Peyer's patch (tissue), 4 donors: ENCODE data around the gene PI4K2B.

Experiments
- POLR2A ChIP-seq, 2 donors: fragments of 450-650 bp; IDR thresholded peaks; one replicate each; pipeline ENCODE4 v1.5.1; 2017; ENCODE audit warnings: antibody characterized with exemption in 2 of 2, mild to moderate bottlenecking in 2 of 2, moderate library complexity in 2 of 2
- TF ChIP-seq, protein P1 (sequence below), 6 experiments: fragments of 450-650 bp in 4 of 6; fragments of 200-600 bp in 2 of 6; sonication (generic) in 1 of 6; IDR thresholded peaks; one replicate each; pipeline ENCODE4 v1.5.1; 2017 to 2019; ENCODE audit warnings: antibody characterized with exemption in 6 of 6, mild to moderate bottlenecking in 3 of 6, moderate library complexity in 1 of 6

DNA sequence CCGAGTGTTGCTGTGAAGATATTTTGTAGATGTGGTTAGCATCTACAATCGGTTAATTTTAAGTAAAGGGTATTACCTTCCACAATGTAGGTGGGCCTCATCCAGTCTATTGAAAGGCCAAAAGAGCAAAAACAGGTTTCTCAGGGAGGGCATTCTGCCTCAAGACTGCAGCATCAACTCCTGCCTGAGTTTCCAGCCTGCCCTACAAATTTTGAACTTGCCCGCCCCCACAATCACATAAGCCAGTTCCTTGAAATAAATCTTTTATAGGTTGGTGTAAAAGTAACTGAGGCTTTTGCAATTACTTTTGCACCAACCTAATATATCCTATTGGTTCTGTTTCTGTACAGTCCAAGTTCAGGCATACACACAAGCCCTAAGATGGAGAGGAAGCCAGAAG lies 22.1 kb upstream of the PI4K2B start:
- TF ChIP-seq, protein P1, sequence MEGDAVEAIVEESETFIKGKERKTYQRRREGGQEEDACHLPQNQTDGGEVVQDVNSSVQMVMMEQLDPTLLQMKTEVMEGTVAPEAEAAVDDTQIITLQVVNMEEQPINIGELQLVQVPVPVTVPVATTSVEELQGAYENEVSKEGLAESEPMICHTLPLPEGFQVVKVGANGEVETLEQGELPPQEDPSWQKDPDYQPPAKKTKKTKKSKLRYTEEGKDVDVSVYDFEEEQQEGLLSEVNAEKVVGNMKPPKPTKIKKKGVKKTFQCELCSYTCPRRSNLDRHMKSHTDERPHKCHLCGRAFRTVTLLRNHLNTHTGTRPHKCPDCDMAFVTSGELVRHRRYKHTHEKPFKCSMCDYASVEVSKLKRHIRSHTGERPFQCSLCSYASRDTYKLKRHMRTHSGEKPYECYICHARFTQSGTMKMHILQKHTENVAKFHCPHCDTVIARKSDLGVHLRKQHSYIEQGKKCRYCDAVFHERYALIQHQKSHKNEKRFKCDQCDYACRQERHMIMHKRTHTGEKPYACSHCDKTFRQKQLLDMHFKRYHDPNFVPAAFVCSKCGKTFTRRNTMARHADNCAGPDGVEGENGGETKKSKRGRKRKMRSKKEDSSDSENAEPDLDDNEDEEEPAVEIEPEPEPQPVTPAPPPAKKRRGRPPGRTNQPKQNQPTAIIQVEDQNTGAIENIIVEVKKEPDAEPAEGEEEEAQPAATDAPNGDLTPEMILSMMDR (IDR thresholded peaks at IDR 0.05), result no peak
- TF ChIP-seq POLR2A (IDR thresholded peaks at IDR 0.05), result no peak
